HUES64 (cell line): ENCODE data around the gene SERINC5.
A peak's percentile ranks its signal among the peaks of the same experiment; 100 is the strongest.

Source experiments
- H3K27ac ChIP-seq: 2 replicates; pipeline ENCODE4 v1.7.0; 2013; ENCODE audit warnings: low read depth, low read length, inconsistent platforms
- H3K27me3 ChIP-seq: 2 replicates; pipeline ENCODE4 v1.6.1; 2013; ENCODE audit warnings: mild to moderate bottlenecking, low read length; ENCODE audit not compliant: insufficient read depth
- H3K36me3 ChIP-seq: 2 replicates; pipeline ENCODE4 v1.6.1; 2013; ENCODE audit warnings: mild to moderate bottlenecking, low read length; ENCODE audit not compliant: insufficient read depth
- H3K4me1 ChIP-seq: 2 replicates; pipeline ENCODE4 v1.6.1; 2013; ENCODE audit warnings: mild to moderate bottlenecking, low read length, moderate library complexity; ENCODE audit not compliant: insufficient read depth
- H3K4me3 ChIP-seq: 2 replicates; pipeline ENCODE4 v1.5.1; 2013; ENCODE audit warnings: mild to moderate bottlenecking, low read length, moderate library complexity
- H3K9ac ChIP-seq: 2 replicates; pipeline ENCODE4 v1.6.1; 2013; ENCODE audit warnings: mild to moderate bottlenecking, low read depth, low read length
- H3K9me3 ChIP-seq: 2 replicates; pipeline ENCODE4 v1.6.1; 2013; ENCODE audit warnings: low read depth, low read length; ENCODE audit not compliant: insufficient read depth
- WGBS: fragments of 150-250, 120-280 bp; methylation state at CpG from one replicate; pipeline ENCODE4 v1.1.7; 2013; ENCODE audit warnings: missing lambda C conversion rate; 5-methylcytosine and 5-hydroxymethylcytosine counted together

Gene SERINC5

DNA sequence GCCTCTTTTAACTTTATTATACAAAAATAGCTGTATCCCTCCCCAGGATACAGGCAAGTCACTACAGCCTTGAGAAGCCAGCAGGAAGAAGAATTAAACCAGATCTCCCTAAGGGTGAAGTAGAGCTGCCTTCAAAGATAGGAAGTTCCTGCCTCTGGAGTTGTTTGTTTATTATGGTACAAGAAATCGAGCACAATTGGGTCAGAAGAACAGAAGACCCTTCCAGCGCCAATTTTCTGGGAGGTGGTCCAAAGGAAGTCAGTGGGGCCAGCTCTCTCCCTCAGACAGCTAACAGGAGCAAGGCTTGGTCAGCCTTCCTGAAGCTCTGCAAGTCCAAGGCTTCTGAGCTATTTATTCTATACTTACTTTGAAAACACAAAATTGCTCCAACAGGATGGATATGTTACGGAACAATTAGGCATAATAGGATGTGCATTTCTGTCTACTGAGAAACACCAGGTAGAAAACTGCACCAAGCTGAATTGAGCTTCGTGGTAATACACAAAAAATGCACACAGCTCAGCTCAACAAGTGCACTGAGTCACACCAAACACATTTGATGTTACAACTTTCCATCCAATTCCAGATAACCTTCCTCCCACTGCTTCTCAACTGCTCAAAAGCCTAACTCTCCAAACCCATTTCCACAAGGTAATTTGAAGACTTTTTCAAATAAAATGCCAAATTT, 16.0 kb downstream of the SERINC5 start:
- Histone ChIP-seq H3K27ac (no peak overlapping the region), H3K4me3 (no peak overlapping the region), H3K9ac (no peak overlapping the region; the same call in 1 of the 2 replicates), H3K4me1 (peaks cover 29% of the 10 kb centered on the region), H3K36me3 (peaks cover 30% of the 10 kb centered on the region), H3K27me3 (no peaks in the 10 kb centered on the region), H3K9me3 (peaks cover 13% of the 10 kb centered on the region)
- WGBS, result 94% methylated on average over 4 of the region's 4 CpGs

DNA sequence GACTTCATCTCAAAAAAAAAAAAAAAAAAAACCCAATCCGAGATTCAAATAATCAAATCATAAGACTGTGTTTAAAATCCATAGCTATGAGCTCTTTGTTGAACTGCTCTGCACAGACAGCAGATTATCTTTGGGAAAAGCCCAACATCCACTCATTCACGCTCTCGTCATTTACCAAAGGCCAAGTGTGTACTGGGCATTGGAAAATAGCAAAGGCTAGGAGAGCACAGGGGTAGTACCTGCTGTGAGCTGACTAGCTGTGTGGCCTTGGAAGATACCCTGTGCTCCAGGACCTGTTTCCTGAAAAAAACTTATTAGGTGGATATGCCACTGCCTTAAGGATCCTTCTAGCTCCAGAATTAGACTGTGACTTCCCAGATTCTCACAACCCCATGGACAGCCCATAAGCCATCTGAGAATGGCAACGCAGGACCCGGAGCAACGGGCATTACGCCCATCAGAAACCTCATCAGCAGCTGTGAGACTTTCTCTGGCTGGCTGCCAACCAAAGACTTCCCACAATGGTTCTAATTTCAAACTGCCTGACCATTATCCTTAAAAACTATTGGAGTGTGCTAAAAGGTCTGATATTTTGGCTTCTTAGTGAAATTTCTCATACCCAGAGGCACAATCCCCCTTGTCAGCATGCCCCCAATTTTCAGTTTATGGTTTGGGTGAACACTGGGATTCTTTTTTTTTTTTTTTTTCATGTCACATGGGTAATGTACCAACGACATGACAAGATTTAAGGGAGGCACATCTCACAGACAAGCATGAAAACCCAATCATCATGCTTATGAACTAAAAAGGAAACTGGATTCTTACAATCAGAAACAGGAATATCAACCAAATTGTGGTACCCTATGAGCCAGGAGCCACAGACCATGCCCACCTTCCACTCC, 16.8 kb downstream of the SERINC5 start:
- H3K9ac ChIP-seq, result no peak overlapping the region
- WGBS, result 84% methylated on average over 8 of the region's 8 CpGs
- peaks cover 13% of the 10 kb centered on the region for H3K9me3 ChIP-seq
- no peaks in the 10 kb centered on the region for H3K27me3 ChIP-seq
- no peak overlapping the region for H3K27ac ChIP-seq
- peaks cover 29% of the 10 kb centered on the region for H3K36me3 ChIP-seq
- peaks cover 34% of the 10 kb centered on the region for H3K4me1 ChIP-seq
- H3K4me3 ChIP-seq, result no peak overlapping the region

DNA sequence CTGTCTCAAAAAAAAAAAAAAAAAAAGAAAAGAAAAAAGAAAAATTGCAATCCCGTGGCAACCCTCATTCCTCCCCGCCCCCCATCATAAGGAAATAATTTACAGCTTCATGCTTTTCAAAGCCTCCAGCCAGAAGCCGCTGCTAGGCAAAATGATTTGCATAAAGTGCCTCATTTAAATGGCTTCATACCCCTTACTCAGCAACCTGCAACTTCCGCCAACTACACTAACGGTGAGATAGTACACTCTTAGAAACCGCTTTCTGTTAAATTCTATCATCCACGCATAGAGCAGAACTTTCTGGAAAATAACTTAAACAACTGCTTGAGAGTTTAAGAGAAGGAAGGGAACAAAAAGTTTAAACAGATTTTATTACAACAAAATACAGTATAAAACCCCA, 17.8 kb downstream of the SERINC5 start:
- Histone ChIP-seq H3K27me3 (no peaks in the 10 kb centered on the region), H3K36me3 (peaks cover 25% of the 10 kb centered on the region), H3K4me1 (peaks cover 34% of the 10 kb centered on the region), H3K9me3 (peaks cover 10% of the 10 kb centered on the region), H3K27ac (no peak overlapping the region), H3K4me3 (no peak overlapping the region), H3K9ac (no peak overlapping the region)
- WGBS, result 89% methylated on average over 7 of the region's 7 CpGs

DNA sequence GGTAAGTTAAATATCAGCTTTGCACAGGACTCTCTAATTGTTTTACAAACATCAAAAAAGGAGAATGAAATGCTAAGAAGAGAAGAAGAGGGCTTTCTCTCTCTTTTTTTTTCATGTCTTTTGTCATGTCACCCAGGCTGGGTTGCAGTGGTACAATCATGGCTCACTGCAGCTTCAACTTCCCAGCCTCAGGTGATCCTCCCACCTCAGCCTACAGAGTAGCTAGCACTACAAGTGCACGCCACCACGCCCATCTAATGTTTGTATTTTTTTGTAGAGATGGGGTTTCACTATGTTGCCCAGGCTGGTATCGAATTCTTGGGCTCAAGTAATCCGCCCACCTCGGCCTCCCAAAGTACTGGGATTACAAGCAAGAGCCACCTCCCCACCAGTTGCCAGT, 18.6 kb downstream of the SERINC5 start:
- no peak overlapping the region for H3K27ac ChIP-seq

DNA sequence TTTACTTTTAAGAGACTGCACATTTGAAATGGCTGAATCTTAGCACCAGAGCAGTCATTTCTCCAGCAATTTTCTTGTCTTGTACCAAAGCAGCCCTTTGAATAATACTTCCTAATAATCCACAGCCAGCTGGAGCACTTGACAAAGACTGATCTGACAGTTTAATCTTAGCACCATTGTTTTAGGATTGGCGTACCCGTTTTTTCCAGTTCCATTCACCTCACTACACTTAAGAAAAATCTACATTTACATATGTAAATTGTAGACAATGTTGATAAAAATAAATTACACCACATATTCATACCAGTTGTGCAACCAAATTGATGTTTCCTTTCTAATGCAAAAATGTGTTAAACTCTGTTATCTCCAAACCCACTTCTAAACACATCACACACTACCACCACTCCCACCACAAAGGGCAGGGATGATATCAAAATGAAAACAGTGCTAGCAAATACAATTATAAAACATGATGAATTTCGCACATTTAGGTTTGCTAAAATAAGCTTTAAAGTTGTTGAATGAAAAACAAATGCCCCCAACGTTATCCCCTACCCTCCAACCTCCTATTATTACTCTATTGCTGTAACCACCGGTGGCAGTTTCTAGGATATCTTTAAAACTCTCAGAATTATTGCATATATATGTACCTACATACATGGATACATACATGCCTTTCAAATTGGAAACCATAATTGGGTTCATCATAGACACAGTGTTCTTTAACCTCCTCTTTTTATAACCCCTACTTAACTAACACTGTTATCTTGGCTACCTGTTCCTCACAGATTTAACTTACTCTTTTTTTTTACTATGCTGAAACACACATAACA, 21.5 kb downstream of the SERINC5 start:
- H3K27ac ChIP-seq, result no peak overlapping the region
- 85% methylated on average over 5 of the region's 5 CpGs for WGBS
- peaks cover 26% of the 10 kb centered on the region for H3K4me1 ChIP-seq
- H3K27me3 ChIP-seq, result no peaks in the 10 kb centered on the region
- no peak overlapping the region for H3K4me3 ChIP-seq
- H3K9ac ChIP-seq, result no peak overlapping the region
- H3K9me3 ChIP-seq, result no peaks in the 10 kb centered on the region
- 0 out of 2 replicates have a peak, but pooled peaks cover 3% of the 10 kb centered on the region for H3K36me3 ChIP-seq

More for the DNA sequence above, 18.6 kb downstream of the SERINC5 start:
- Histone ChIP-seq H3K9ac (no peak overlapping the region), H3K27me3 (no peaks in the 10 kb centered on the region), H3K9me3 (peaks cover 5% of the 10 kb centered on the region; the same call in 1 of the 2 replicates), H3K36me3 (peaks cover 20% of the 10 kb centered on the region), H3K4me1 (peaks cover 34% of the 10 kb centered on the region), H3K4me3 (no peak overlapping the region)
- 92% methylated on average over 5 of the region's 5 CpGs for WGBS

DNA sequence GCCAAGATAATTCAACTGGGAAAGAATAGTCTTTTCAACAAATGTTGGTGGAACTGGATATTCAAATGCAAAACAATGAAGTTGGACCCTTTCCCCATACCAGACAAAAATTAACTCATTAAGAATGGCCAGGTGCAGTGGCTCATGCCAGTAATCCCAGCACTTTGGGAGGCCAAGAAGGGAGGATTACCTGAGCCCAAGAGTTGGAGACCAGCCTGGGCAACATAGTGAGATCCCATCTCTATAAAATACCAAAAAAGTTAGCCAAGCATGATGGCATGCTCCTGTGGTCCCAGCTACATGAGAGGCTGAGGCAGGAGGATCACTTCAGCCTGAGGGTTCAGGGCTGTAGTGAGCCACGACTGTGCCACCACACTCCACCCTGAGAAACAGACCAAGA, 24.2 kb downstream of the SERINC5 start:
- Histone ChIP-seq H3K9ac (no peak overlapping the region), H3K27ac (no peak overlapping the region), H3K4me3 (no peak overlapping the region), H3K9me3 (no peaks in the 10 kb centered on the region), H3K36me3 (0 out of 2 replicates have a peak, but pooled peaks cover 3% of the 10 kb centered on the region), H3K4me1 (peaks cover 16% of the 10 kb centered on the region), H3K27me3 (no peaks in the 10 kb centered on the region)
- 89% methylated on average over 1 of the region's 1 CpG for WGBS

DNA sequence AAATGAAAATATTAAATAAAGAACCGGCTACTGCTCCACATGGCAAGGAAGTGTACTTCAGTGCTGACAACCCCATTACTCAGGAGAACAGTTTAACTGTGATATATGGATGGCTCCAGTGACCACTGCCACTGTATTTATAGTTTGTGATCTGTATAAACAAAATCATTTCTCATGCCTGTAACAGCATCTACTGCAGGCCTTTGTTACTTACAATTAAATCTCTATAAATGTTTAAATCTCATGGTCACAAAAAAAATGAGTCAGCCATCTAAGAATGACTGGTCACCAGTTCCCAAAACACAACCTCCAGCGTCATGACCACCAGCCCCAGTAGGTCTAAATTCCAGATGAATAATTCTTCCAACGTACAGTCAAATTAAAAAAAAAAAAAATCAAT, 24.6 kb downstream of the SERINC5 start:
- Histone ChIP-seq H3K9ac (no peak overlapping the region), H3K9me3 (no peaks in the 10 kb centered on the region), H3K4me3 (no peak overlapping the region), H3K27ac (no peak overlapping the region), H3K27me3 (no peaks in the 10 kb centered on the region), H3K4me1 (peaks cover 16% of the 10 kb centered on the region), H3K36me3 (0 out of 2 replicates have a peak, but pooled peaks cover 3% of the 10 kb centered on the region)
- WGBS, result 88% methylated on average over 2 of the region's 3 CpGs

DNA sequence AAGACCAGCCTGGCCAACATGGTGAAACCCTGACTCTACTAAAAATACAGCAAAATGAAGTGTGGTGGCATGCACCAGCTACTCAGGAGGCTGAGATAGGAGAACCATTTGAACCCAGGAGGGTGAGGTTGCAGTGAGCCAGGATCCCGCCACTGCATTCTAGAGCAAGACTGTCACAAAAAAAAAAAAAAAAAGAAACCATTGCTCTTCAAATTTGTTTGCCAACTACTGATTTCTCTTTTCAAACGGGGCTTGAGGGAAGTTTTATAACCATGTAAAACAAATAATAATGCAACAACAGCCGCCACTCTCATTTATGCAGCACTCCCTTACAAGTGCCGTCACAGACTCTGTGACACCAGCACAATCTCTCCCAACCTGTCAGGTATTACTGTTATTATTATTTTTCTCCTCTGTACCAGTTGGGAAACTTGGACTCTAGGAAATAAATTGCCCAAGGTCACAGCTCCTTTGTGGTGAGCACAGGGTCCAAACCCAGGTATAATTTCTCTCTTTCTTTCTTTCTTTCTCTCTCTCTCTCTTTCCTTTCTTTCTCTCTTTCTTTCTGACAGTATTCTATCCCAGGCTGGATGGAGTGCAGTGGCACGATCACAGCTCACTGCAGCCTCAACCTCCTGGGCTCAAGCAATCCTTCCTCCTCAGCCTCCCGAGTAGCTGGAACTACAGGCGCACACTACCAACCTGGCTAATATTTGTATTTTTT, 25.4 kb downstream of the SERINC5 start:
- H3K27me3 ChIP-seq, result no peaks in the 10 kb centered on the region

DNA sequence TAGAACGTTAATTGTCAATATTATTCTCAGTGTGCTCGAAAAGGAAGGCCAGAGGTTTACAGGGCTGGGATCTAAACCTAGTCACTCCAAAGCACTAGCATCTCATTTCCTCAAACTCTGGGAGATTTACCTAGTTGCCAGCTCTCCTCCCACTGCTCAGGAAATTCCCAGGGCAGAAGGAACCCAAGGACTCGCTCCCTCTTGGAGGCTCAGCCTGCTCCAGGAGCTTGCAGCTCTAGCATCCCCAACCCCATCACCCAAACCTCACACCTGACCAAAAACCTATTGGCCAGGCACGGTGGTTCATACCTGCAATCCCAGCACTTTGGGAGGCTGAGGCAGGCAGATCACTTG, 26.0 kb downstream of the SERINC5 start:
- H3K9ac ChIP-seq, result no peak overlapping the region
- peak overlapping the region; percentile 58; the same call in 1 of the 2 replicates for H3K27ac ChIP-seq
- no peaks in the 10 kb centered on the region for H3K36me3 ChIP-seq
- H3K4me1 ChIP-seq, result peaks cover 16% of the 10 kb centered on the region
- H3K9me3 ChIP-seq, result no peaks in the 10 kb centered on the region
- 75% methylated on average over 4 of the region's 4 CpGs for WGBS
- H3K4me3 ChIP-seq, result no peak overlapping the region
- no peaks in the 10 kb centered on the region for H3K27me3 ChIP-seq

More for the DNA sequence above, 25.4 kb downstream of the SERINC5 start:
- no peaks in the 10 kb centered on the region for H3K9me3 ChIP-seq
- peaks cover 16% of the 10 kb centered on the region for H3K4me1 ChIP-seq
- WGBS, result 82% methylated on average over 5 of the region's 7 CpGs
- no peak overlapping the region for H3K4me3 ChIP-seq
- no peak overlapping the region for H3K27ac ChIP-seq
- H3K9ac ChIP-seq, result no peak overlapping the region
- H3K36me3 ChIP-seq, result 0 out of 2 replicates have a peak, but pooled peaks cover 3% of the 10 kb centered on the region

DNA sequence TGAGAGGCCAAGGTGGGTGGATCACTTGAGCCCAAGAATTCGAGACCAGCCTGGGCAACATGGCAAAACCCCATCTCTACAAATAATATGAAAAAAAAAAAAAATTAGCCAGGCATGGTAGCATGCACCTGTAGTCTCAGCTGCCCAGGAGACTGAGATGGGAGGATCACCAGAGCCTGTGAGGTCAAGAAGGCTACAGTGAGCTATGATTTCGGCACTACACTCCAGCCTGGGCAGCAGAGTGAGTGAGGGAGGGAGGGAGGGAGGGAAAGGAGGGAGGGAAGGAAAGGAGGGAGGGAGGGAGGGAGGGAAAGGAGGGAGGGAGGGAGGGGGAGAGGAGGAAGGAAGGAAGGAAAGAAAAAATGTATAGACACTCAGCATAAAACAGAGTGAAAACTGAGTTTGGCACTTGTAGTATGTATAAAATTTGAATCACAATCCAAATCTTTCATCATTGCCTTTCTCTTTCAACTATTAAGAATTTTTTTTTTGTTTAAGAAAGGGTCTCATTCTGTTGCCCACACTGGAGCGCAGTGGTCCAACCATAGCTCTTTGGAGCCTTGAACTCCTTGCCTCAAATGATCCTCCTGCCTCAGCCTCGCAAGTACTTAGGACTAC, 27.8 kb downstream of the SERINC5 start:
- no peak overlapping the region for H3K4me3 ChIP-seq
- peaks cover 9% of the 10 kb centered on the region for H3K4me1 ChIP-seq
- no peak overlapping the region for H3K27ac ChIP-seq
- no peaks in the 10 kb centered on the region for H3K36me3 ChIP-seq
- 88% methylated on average over 3 of the region's 4 CpGs for WGBS
- no peak overlapping the region for H3K9ac ChIP-seq
- no peaks in the 10 kb centered on the region for H3K27me3 ChIP-seq
- no peaks in the 10 kb centered on the region for H3K9me3 ChIP-seq
